GM21786 (cell line): ENCODE results near the gene TMEM256.

Experiments
- ATAC-seq: cut with Tn5 transposase; IDR thresholded peaks from one replicate; pipeline ENCODE4 v1.9.1; 2021; ENCODE audit not compliant: unreplicated experiment

The TMEM256 gene

DNA sequence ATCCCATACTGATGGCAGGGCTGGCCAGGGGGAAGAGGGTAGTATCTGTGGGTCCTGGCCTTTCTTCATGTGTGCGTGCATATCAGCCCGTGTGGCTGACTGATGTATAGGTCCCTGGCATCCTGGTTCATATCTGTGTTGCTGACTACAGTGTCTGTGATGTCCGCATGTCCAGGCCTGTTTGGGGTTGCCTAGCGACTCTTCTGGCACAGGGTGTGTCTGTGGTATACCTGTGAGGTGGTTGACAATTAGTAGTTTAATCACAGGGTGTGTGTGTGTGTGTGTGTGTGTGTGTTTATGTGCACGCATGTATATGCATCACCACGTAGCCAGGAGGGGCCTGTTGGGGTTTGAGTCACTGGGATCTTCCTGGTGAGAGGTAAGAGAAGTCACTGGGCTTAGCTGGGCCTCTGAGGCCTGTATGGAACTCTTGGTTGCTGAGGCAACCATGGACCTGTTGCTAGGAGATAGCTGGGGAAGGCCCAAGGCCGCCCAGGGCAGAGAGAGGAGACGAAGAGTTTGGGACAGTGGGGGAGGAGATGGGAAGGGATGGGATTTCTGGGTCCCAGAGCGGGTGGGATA lies 49.5 kb downstream of the TMEM256 start:
- ATAC-seq: no peak
